ENCODE measurements around the gene TPGS2. TPM values are rescaled to one million over a fixed set of nuclear protein-coding genes. Genes with fewer than 3 reads are reported as not detected.
A peak's percentile ranks its signal among the peaks of the same experiment; 100 is the strongest.
"Not testable (repeated sequence)": the region's sequence is repeated elsewhere in the genome, so short reads cannot be mapped to it uniquely, and the experiment has no call there.

Gene TPGS2, protein sequence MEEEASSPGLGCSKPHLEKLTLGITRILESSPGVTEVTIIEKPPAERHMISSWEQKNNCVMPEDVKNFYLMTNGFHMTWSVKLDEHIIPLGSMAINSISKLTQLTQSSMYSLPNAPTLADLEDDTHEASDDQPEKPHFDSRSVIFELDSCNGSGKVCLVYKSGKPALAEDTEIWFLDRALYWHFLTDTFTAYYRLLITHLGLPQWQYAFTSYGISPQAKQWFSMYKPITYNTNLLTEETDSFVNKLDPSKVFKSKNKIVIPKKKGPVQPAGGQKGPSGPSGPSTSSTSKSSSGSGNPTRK
- total RNA-seq = 66.3 TPM

DNA sequence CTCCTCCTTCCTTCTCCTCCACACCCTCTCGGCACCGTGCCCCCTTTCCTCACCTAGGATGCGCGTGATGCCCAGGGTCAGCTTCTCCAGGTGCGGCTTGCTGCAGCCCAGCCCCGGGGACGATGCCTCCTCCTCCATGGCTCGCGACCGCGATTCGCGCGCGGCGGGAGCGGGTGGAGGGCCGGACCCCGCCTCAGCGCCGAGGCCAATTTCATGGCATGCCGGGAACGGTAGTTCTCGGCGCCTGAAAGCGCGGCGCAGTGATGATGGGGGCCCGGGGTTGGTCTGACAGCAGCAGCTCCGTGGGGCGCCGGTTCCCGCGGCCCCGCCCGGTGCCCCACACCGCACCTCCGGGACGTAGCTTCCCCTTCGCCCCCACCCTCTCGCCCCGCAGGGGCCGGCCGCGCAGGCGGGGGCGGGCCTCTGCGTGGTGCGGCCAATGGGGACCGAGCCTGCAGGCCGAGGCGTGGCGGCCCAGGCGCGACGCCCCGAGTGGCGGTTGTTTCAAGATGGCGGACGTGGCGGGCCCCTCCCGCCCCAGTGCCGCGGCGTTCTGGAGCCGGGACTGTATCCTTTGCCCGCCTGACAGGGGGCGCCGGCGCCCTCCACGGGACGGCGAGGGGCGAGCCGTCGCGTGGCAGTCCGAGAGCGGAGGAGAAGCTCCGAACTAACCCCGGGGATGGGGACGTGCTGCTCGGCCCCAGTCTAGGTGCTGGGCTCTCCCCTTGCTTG is at the start of gene TPGS2, which contains the start of gene KIAA1328:
Gene TPGS2, minus strand, starts transcription at position 373 of the 732 bp plus-strand sequence. Its CDS starts 235 bp downstream, at position 138.
Gene KIAA1328, plus strand, starts transcription at position 498 of the 732 bp plus-strand sequence. Its CDS starts 12 bp downstream, at position 510.
- DNase-seq (ENCODE audit: low spot score) = peak; percentile 85

DNA sequence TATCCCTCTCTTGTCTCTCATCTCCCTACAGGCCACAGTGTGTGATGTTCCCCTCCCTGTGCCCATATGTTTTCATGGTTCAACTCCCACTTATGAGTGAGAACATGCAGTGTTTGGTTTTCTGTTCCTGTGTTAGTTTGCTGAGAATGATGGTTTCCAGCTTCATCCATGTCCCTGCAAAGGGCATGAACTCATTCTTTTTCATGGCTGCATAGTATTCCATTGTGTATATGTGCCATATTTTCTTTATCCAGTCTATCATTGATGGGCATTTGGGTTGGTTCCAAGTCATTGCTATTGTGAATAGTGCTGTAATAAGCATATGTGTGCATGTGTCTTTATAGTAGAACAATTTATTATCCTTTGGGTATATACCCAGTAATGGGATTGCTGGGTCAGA is 45.0 kb upstream of the TPGS2 start:
- DNase-seq (ENCODE audit: low spot score) = not testable (repeated sequence)

DNA sequence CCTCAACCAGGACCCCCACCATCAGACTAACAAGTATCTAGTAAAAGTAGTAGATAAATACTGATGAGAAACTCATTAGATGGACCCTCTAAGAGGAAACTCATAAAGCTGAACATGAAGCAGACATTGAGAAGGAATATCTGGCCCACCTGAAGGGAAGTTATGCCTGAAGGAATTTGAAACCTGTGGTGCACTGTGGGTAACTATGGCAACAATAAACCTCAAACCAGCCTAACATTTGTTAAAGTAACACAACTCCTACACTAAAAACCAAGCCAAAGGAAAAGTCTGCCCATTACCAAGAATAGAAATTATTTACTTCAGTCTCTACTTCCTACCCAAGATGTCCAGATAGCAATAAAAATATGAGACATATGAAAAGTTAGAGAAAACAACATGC is 43.5 kb upstream of the TPGS2 start:
- DNase-seq (ENCODE audit: low spot score) = no peak

DNA sequence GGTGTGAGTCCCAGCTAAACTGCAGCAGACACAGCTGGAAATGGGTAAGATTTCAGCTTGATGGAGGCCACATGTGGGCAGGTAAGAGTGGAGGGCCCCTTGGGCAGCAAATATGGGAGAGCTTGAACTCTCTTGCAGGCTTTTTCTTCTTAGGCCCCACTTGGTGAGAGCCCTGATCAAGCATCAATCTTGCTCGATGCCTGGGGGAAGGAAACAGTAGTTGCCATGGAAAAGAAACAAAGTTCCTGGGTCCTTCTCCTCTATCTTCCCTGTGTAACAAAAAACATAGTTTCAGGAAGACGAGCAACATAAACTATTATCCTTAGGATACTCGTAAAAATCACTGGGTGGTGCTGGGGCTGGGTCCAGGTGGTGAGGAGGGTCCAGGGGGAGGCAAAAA is 43.0 kb upstream of the TPGS2 start:
- no peak for DNase-seq (ENCODE audit: low spot score)

DNA sequence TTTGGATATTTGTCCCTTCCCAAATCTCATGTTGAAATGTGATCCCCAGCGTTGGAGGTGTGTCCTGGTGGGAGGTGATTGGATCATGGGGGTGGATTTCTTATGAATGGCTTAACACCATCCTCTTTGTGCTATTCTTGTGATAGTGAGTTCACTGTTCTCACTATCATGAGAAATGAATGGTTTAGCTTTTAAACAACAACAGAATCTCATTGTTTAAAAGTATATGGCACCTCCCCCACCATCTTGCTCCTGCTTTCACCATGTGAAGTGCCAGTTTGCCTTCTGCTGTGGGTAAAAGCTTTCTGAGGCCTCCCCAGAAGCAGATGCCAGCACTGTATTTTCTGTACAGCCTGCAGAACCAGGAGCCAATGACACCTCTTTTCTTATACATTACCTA is 38.3 kb upstream of the TPGS2 start:
- no peak for DNase-seq (ENCODE audit: low spot score)

DNA sequence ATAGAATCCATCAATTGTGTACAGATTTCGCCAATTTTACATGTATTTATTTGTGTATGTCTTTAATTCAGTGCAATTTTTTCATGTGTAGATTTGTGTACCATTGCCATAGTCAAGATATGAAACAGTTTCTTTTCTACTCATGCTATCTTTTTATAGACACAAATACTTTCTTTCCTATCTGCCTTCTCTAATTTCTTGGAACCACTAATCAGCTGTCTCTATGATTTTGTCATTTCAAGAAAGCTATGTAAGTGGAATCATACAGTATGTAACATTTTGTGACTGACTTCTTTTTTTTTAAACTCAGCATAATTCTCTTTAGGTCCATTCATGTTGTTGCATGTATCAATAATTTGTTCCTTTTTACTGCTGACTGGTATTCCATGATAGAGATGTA is 33.4 kb upstream of the TPGS2 start:
- DNase-seq (ENCODE audit: low spot score) = no peak

DNA sequence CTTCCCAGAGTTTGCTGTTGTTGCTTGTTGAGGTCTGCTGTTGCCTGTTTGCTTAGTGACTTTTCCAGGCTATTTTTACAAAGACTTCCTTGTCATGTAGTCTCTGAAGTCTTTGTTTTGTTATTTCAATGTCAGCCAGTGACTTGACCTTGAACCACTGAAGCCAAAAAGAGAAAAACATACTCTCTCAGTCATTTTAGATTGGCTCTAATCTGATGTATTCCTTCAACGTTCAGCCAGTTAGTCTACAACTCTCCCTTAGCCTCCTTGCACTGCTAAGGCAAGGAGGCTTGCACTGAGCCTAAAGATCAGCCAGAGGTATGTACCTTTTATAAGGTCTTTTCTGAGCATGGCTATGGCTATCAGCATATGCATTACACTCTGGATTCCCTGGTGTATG is 28.0 kb upstream of the TPGS2 start:
- DNase-seq (ENCODE audit: low spot score) = no peak

DNA sequence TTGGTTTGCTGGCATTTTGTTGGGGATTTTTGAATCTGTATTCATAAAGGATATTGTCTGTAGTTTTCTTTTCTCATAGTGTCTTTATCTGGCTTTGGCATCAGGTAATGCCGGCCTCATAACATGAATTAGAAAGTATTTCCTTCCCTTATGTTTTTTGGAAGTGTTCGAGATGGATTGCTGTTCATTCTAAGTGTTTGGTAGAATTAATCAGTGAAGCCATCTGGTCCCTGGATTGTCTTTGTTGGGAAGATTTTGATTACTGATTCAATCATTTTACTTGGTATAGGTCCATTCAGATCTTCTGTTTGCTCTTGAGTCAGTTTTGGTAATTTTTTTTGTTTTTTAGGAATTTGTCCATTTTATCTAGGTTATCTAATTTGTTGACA is 22.4 kb upstream of the TPGS2 start:
- DNase-seq (ENCODE audit: low spot score) = no peak

DNA sequence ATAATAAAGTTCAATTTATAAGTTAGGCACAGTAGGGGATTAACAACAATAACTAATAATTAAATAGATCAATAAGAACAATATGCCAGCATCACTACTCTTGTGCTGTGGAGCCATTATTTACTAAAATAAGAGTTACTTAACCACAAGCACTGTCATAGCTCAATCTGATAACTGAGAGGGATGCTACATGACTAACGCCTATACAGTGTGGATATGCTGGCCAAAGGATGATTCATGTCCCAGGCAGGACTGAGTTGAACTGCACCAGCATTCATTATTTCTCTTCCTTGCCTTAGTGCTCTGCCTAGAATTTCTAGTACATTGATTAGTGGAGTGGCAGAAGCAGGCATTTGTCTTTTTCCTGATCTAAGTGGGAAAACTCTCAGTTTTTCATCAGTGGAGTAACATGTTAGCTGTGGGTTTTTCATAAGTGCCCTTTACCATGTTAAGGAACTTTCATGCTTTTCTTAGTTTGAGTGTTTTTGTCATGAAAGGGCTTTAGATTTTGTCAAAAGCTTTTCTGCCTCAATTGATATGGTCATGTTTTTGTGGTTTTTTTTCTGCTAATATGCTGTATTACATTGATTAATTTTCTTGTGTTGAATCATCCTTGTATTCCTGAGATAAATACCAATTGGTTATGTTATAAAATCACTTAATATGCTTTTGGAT is 21.9 kb upstream of the TPGS2 start:
- DNase-seq (ENCODE audit: low spot score) = no peak

DNA sequence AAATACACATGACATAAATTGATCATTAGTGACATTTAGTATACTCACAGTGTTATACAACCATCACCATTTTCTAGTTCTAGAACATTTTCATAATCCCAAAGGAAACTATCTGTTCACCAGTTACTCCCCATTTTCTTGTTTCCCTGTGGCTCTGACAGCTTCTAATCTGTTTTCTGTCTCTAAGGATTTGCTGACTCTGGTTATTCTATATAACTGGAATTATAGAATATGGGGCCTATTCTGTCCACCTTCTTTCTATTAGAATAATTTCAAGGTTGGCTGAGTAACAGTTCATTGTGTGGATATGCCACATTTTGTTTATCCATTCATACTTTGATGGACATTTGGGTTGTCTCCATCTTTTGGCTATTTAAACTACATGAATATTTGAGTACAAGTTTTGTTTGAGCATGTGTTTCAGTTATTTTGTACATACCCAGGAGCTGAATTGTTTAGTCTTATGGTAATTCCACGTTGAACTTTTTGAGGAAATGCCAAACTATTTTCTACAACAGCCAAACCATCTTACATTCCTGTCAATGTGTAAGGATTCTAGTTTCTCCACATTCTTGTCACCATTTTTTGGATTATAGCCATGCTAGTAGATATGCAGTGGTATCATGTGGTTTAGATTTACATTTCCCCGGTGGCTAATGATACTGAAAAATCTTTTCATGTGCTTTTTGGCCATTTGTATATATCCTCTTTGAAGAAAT is 20.6 kb upstream of the TPGS2 start:
- DNase-seq (ENCODE audit: low spot score) = no peak

DNA sequence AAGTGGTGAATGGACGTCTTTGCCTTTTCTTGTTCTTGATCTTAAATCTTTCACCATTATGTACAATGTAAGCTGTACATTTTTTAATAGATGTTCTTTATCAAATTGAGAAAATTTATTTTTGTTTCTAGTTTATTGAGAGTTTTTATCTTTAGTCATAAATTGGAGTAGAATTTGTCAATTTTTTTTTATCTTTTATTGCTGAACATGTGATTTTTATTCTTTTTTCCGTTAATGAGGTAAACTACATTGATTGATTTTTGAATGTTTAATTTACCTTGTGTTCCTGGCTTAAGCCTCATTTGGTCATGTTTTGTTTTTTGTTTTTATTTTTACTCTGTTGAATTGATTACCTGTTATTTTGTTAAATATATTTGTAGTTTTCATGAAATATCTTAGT is 19.8 kb upstream of the TPGS2 start:
- no peak for DNase-seq (ENCODE audit: low spot score)

DNA sequence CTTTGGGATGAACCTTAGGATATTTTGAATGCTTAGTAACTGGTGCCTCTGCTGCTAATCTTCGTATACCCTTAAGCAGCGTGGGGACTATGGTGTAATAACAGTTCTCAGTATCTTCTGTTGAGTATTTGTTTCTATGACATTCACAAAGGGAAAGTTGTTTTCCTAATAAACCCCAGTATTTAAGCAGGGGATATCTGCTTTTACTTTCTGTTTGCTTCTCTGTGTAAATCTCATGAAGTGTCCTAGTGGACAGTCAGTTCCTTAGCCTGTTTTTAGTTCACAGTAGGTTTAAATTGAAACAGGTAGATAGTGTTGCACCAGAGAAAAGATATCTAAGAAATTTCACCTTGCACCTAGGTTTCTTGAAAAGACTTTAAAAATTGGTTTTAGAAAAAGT is 15.0 kb upstream of the TPGS2 start:
- DNase-seq (ENCODE audit: low spot score) = no peak

DNA sequence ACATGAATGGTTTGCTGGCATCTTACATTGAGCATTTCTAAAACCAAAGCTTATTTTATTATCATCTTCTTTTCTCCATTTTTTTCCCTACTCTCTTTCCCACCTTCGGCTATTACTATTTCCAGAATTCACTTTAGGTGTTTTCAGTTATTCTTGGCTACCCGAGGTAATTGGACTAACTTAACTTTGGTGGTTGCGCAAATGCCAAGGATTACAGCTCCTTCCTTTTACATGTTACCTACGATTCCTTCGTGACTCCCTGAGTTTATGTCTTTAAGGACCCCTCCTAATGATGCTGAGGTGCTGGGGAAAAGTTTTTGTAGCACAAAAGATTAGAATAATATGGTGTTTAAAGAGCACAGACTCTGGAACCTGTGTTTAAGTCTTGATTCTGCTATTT is 14.4 kb upstream of the TPGS2 start:
- no peak for DNase-seq (ENCODE audit: low spot score)

DNA sequence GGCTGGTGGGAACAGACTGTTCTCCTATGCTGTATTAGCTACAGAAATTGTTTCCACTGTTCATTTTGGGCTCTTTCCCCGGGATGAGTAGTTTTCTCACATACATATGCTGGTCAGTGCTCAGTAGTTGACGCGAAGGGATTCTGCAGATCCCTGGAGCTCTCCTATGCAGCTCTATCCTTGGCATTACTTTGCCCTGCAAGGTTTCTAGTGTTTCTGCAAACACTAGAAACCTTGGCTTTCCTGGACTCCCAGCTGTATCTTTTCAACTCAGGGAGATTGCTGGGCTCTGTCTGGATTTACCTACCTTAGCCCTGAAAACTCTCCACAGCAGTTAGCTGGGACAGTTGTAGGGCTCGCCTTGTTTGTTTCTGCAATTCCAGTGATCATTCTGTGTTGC is 11.0 kb upstream of the TPGS2 start:
- no peak for DNase-seq (ENCODE audit: low spot score)

DNA sequence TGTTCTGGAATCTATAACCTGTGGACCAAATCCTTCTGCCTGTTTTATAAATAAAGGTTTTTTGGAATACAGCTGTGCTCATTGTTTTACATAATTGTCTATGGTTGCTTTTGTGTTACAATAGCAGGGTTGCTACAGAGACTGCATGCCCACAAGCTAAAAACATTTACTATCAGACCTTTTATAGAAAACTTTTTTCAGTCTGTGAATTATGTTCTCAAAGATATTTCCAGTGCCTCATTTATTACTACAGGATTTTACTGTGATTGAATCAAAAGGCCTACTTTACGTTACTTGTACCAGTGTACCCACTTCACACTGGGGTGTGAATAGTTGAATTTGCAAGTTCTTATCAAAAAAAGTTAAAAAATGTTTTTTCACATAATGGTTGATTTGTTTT is 7.1 kb upstream of the TPGS2 start:
- DNase-seq (ENCODE audit: low spot score) = no peak

DNA sequence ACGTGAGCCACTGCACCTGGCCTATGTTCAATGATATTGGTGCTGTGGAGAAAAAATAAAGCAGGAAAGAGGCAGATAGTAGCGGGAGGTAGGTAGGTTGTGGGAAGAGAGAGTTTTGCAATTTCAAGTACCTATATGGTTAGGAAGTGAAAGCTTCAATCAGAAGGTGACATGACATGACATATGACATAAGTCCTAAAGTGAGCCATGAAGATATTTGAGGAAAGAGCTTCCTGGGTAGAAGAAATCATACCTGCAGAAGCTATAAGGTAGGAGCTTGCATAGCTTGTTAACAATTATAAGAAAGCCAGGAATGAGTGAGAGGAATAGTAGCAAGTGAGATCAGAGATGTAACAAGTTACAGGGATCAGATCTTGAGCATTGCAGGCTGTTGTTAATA is 4.3 kb upstream of the TPGS2 start:
- no peak for DNase-seq (ENCODE audit: low spot score)

DNA sequence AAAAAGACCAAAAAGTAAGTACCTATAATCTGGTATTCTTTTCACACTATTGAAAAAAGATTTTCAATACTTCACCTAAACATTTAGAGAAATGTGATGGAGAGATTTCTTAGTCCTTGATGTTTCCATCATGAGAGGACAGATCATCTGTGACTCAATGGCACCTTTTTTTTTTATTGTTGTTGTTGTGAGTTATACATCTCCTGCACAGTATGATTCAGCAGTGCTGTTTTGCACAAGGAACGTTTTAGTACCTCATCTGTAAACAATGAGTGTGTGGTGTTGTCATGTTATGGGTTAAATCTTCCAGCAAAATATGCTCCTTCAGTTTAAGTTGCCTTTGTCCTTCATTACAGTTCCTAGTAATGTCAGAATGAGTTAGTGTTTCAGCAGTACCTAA is 2.3 kb upstream of the TPGS2 start:
- DNase-seq (ENCODE audit: low spot score) = no peak

DNA sequence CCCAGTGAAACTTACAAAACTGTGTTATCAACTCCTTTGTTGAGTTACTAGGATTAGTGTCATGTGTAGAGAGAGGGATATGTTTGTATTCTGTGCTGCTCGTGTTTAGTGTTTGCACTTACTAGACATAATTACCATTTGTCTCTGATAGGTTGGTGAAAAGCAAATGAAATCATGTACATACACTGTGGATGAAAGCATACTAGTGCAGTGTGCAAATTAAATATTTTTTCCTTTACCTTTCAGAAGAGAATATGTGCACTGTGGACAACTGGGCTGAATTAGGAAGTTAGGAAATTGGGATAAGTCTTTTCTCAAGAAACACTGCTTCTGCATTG is 1.3 kb upstream of the TPGS2 start:
- no peak for DNase-seq (ENCODE audit: low spot score)

DNA sequence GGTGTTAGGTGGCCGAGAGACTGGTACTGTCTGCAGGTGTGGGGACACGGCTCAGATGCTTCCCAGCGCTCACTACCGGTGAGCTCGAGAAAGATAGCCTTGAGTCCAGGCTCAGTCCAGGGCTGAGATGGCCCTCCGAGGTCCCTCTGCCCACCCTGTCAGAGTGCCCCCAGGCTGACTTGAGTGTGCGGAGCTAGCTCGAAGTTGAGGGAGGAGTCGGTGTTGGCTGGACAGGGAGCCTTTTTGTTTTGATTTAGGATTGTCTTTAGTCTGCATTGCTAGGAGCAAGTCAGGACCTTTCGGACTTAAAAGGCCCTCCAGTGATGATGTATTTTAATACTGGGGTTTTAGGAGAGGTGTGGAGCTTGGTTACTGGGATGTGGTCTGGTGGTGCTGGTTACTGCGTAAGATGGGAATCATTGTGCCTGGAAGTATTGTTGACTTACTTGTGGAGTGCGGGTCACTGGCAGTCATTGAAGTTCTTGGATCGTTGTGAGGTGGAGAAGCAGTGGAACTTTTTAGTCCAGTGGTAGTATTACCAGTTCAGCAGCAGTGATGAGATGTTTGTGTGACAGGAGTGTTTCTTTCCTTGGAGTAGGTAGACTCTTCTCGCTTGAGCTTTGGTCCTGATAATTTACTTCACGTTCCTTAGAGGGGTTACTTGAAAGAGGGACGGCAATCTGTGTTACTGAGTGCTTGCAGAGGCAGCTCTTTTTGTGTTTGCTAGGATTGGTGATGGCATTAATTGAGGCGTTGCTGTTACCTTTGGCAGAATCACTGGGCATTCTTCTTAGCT is 758 bp upstream of the TPGS2 start:
- DNase-seq (ENCODE audit: low spot score) = no peak

DNA sequence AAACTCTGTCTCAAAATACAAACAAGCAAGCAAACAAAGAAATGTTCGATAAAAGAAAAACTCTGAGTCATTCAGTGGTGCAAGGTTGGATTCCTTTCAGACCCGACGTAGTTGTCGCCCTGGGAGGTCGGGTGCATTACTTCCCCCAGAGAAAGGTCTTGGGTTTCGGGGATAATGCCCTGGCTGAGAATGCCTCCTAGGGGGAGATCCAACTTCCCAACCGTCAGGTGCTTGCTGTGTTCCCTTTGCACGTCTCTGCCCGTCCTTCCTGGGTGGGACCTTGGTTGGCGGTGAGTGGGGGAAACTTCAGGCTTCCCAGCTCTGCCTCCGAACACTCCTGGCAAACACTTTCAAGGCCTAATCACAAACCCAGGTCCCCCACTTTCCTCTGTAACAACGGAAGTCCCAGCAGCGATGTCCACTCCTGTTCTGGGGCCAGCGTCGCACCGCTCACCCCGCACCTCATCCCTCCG is 609 bp downstream of the TPGS2 start:
- peak; percentile 28 for DNase-seq (ENCODE audit: low spot score)

DNA sequence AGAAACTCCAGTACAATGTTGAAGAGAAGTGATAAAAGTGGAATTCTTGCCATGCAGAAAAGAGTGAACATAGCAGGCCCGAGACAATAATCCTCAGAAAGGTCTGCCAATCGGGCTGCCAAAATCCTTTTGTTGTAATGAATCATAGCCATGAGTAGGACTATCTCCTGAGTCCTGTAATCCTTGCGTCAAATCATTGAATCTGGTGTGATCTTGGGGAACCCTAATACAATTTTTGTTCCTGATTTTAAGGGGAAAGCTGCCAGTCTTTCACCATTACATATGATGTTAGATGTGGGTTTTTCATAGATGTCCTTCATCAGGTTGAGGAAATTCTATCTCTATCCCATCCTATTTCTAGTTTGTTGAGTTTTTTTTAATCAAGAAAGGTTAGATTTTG is 2.2 kb downstream of the TPGS2 start:
- no peak for DNase-seq (ENCODE audit: low spot score)
